ENCODE measurements around the gene CTDSP1. TPM values are rescaled to one million over a fixed set of nuclear protein-coding genes. Genes with fewer than 3 reads are reported as not detected.

The CTDSP1 gene
- total RNA-seq, 1 experiment from 2014 or later = 26.9 TPM

DNA sequence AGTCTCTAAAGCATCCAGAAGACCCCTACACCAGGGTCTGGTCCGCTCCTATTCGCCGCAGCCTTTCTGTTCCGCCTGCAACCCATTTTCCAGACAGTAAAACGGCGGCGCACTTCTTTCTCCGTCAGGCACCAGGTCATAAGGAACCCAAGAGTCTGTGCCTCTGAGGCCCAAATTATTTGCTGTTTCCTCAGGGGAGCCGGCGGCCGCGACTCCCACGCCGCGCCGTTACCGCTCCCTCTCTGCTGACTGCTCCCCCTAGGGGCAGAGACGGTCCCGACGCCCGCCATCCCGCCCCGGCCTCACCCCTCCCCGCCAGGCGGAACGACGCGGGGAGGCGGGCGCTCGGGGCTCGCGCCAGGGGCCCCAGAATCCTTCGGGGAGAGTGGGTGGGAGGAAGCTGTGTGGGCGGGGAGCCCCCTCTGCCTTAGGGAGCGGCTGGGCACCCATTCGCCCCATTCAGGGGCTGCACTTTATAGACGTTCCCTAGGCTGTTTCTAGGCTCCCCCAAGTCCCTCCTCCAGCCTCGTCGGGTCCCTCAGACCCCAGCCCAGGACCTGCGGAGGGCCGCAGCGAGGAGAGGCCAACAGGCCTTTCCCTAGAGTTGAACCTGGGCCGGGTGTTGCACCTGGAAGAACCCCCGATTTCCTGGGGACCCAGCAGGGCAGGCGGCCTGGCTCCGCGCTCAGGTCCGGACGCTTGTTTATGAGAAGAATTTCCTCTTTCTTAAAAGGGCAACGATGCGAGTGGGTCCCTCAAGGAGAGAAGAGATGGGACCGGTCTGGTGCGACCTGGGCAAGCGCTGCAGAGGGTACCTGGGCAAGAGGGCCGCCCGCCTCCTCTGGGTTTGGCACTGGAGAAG is 3.6 kb upstream of the CTDSP1 start:
- DNase-seq (ENCODE audit: low read depth, low spot score) = peak; percentile 90
- in situ Hi-C loops (cut with HindIII; ENCODE audit: low pct_unique_long_range_greater_than_20kb, low sequenced_read_pairs) = no loop called here

DNA sequence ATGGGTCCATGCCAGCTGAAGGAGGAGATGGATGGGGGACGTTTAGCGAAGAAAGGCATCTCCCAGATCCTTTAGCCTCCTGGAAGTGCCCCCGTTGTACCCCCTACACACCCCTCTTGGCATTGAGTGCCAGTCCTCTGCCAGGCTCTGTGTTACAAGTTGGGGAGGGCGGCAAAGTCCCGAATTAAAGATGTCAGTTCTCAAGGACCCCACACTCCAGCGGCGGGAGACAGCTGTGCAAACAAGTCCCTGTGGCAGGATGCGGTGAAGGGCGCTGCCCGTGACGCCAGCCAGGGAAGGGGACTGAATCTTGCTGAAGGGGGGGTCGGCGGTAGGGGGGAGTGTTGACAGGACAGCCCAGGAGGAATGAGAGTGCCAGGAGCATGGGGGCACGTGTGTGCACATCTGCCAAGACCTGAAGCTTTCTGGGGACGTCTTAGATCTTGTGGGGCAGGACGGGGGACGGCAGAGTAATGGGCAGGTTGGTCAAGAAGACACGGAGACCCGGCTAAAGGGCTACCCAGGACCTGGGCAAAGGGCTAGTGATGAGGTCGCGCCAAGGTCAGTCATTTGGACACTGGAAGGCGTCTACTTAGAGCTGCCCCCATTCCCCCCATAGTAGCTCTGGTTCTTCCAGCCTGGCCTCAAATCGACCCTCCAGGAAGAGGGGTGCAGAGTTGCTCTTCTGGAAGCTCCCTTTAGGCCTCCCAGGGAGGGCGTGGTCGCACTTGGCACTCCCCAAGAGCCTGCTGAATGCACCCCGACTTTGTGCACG is 2.8 kb upstream of the CTDSP1 start:
- in situ Hi-C loops (cut with HindIII; ENCODE audit: low pct_unique_long_range_greater_than_20kb, low sequenced_read_pairs) = no loop called here
- DNase-seq (ENCODE audit: low read depth, low spot score) = no peak

DNA sequence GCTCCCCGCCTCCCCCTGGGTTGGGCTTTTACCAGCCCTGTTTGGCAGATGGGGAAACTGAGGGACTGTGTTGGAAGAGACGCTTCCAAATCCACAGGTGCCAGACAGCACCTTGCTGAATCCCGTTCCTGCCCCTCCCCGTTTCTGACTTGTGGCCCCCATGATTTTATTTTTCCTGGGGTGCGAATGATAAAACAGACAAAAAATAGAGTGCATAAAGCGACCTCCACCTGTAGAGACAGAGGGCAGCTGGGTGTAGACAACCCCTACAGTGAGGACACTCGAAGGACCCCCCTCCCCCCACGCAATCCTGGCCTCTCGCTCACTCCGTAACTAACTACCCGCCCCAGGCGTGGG is 2.2 kb upstream of the CTDSP1 start:
- in situ Hi-C loops (cut with HindIII; ENCODE audit: low pct_unique_long_range_greater_than_20kb, low sequenced_read_pairs) = no loop called here
- no peak for DNase-seq (ENCODE audit: low read depth, low spot score)

DNA sequence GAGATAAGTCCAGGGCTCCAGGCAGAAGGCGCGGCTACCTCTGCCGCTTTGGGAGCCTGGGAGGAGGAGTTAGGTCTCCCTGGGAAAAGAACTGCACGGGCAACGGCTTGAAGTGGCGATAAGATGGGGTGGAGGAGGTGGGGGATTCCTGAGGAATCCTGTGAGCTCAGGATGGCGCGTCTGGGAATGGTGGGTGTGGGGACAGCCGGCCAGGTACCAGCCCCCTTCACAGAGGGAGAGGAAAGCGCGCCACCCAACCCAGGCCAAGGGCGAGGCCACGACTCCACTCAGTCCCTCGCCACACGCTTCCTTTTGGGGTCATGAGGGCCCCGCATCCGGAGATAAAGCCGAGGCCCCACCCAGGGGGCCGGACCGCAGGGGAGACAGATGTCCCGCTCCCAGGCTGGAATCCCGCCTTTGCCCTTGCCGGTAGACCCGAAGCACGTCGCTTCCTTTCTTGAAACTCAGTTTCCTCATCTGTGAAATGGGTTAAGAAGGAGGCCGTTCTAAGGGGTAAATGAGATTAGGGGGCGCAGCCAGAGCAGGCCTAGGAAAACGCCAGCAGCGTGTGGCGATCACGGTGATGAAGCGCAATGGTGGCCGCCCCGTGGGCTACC is 1.7 kb upstream of the CTDSP1 start:
- in situ Hi-C loops (cut with HindIII; ENCODE audit: low pct_unique_long_range_greater_than_20kb, low sequenced_read_pairs) = no loop called here

DNA sequence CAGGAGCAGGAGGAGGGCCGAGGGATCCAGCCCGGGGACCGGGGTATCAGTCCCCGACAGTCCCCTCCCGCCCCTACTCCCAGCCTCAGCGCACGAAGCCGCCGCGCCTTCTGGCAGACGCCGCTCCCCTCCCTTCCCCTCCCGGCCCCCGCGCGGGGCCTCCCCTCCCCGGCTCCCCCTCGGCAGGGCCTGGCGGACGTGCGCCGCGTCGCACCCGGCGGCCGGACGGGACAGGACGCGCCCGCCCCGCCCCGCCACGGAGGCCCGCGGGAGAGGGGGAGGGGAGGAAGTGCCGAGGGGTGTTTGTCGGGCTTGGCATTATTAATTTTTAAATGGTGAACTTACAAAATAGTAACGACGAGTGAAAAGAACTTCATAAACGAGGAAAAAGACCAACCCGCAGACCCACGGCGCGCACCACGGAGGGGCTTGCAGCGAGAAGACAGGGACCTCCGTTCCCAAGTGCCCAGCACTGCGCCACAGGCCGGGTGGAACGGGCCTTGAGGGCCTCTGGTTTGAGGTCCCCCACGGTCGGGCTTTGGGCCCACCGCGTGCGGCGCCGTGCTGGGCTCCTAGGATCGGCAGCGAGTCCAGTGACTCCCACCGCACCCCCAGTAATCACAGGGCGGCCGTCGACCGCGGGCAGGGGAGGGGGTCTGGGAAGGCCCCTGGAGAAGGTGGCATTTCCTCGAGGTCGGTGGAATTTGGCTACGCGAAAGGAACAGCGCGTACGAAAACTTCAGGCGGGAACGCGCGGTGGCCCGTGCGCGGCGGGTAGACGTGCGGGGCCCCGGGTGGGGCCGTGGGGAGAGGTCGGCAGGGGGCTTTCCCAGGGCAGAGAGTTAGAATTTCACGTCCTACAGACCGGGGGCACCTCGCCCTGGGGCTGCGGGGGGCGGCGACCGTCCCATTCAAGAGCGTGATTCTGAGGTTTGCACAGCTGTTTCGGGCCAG is 954 bp upstream of the CTDSP1 start:
- DNase-seq (ENCODE audit: low read depth, low spot score) = no peak
- in situ Hi-C loops (cut with HindIII; ENCODE audit: low pct_unique_long_range_greater_than_20kb, low sequenced_read_pairs) = no loop called here

More for the DNA sequence above, 1.7 kb upstream of the CTDSP1 start:
- no peak for DNase-seq (ENCODE audit: low read depth, low spot score)

DNA sequence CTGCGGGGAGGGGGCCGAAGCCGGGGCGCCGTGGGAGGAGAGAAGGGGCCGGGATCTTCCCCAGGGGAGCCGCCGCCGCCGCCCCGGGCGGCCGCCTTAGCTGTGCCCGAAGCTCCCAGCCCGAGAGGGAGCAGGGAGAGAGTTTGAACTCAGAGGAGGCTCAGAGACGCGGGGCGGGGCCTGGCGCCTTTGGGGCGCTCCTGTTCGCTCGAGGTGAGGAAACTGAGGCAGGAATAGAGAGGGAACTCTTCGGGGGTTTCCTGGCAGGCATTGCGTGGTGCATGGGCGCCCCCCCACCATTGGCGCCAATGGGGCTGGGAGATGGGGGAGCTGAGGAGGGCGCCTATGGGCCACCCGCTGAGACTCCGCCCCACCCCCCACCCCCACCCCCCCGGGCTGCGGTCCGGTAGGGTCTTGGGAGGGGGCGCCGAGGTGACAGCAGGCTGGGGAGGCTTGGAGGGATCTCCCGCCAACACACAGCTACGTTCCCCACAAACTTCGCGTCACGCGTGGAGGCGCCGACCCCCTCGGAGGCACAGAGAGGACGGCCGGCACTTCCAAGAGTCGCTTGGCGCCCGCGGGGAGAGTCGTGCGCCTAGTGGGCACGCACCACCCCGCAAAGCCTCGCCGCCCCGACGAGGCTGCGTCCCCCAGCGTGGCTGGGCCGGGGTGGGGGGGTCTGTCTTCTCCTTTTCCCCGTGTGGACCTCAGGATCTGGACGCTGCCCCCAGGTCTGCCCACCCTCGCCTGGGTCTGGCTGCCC is 680 bp downstream of the CTDSP1 start:
- in situ Hi-C loops (cut with HindIII; ENCODE audit: low pct_unique_long_range_greater_than_20kb, low sequenced_read_pairs) = no loop called here
- no peak for DNase-seq (ENCODE audit: low read depth, low spot score)

DNA sequence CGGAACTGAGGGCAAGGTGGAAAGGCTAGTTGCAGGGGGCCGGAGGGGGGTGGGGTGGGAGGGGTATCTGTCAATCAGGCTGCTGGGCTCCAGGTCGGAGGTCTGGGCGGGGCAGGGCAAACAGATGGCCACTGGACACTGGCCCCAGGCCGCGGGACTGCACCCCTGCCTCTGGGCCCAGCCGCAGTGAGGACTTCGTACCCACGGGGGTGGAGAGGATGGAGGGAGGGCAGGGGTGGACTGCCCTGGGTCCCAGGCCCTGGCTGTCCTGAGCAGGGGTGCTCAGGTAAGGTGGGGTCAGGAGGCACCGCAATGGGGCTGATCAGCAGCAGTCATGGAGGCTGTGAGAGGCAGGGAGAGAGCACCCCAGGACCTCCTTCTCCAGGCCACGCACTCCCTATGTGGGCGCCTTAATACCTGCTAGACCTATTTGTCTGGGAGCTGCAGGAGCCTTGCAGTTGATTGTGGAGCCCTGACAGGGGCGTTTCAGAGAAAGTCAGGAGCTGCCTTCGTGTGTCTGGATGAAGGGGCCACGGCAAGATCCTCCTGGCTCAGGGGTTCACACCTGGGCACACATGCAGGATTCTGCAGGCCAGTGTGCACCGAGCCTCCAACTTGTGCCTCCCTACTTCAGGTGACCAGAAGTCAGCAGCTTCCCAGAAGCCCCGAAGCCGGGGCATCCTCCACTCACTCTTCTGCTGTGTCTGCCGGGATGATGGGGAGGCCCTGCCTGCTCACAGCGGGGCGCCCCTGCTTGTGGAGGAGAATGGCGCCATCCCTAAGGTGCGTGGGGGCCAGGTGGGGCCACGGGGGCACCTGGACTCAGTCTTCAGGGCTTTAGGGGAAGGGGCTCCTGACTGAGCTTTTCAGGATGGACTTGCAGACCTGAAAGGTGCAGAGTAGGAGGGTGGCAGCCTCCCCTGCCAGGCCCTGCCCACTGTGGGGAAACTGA is 1.5 kb downstream of the CTDSP1 start:
- in situ Hi-C loops (cut with HindIII; ENCODE audit: low pct_unique_long_range_greater_than_20kb, low sequenced_read_pairs) = no loop called here
- DNase-seq (ENCODE audit: low read depth, low spot score) = no peak

DNA sequence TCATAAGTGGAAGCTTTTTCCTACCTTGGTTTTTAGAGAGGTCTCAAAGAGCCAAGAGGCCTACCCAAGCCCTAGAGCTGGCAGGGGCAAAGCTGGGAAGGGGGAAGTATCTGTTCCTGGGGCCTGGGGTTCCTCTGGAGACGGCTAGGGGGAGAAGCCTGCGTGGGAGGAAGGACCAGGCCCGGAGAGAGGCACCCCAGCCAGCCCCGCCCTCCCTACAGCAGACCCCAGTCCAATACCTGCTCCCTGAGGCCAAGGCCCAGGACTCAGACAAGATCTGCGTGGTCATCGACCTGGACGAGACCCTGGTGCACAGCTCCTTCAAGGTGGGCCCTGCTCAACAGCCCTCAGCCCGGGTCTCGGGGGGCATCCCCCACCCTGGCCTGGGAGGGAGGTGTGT is 2.2 kb downstream of the CTDSP1 start:
- in situ Hi-C loops (cut with HindIII; ENCODE audit: low pct_unique_long_range_greater_than_20kb, low sequenced_read_pairs) = no loop called here
- no peak for DNase-seq (ENCODE audit: low read depth, low spot score)

DNA sequence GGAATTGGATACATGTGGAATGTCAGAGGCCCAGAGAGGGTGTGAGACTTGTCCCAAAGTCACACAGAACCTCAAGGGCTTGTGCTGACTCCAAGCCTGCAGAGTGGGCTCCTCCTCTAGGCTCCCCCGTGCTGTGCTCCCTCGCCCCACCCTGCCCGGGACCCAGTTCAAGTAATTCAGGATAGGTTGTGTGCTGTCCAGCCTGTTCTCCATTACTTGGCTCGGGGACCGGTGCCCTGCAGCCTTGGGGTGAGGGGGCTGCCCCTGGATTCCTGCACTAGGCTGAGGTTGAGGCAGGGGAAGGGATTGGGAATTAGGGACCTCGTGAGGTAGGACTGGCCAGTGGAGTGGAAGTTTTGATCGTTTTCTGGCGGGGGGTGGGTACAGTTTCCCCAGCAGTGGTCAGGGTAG is 2.8 kb downstream of the CTDSP1 start:
- no peak for DNase-seq (ENCODE audit: low read depth, low spot score)
- in situ Hi-C loops (cut with HindIII; ENCODE audit: low pct_unique_long_range_greater_than_20kb, low sequenced_read_pairs) = no loop called here

DNA sequence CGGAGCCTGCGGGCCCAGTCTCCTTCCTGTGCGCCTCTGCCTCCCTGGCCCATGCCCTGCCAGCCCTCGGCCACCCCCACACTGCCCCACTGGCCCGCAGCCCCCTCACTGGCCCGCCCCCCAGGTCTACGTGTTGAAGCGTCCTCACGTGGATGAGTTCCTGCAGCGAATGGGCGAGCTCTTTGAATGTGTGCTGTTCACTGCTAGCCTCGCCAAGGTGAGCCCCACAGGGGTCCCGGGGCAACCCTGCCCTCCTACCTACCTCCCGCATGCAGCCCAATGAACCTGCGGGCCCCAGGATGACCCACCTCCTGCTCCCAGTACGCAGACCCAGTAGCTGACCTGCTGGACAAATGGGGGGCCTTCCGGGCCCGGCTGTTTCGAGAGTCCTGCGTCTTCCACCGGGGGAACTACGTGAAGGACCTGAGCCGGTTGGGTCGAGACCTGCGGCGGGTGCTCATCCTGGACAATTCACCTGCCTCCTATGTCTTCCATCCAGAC is 3.3 kb downstream of the CTDSP1 start:
- no peak for DNase-seq (ENCODE audit: low read depth, low spot score)
- in situ Hi-C loops (cut with HindIII; ENCODE audit: low pct_unique_long_range_greater_than_20kb, low sequenced_read_pairs) = no loop called here

DNA sequence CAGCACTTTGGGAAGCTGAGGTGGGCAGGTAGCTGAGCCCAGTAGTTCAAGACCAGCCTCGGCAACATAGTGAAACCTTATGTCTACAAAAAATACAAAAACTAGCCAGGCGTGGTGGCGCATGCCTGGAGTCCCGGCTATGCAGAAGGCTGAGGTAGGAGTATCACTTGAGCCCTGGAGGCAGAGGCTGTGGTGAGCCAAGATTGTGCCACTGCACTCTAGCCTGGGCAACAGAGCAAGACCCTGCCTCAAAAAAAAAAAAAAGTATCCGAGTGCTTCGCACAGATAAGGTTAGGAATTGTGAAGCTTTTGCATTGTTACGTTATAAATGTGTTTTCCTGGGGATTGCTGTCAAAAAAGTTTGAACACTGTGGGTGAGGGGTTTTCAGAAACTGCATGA is 4.1 kb downstream of the CTDSP1 start:
- in situ Hi-C loops (cut with HindIII; ENCODE audit: low pct_unique_long_range_greater_than_20kb, low sequenced_read_pairs) = no loop called here
- DNase-seq (ENCODE audit: low read depth, low spot score) = no peak

DNA sequence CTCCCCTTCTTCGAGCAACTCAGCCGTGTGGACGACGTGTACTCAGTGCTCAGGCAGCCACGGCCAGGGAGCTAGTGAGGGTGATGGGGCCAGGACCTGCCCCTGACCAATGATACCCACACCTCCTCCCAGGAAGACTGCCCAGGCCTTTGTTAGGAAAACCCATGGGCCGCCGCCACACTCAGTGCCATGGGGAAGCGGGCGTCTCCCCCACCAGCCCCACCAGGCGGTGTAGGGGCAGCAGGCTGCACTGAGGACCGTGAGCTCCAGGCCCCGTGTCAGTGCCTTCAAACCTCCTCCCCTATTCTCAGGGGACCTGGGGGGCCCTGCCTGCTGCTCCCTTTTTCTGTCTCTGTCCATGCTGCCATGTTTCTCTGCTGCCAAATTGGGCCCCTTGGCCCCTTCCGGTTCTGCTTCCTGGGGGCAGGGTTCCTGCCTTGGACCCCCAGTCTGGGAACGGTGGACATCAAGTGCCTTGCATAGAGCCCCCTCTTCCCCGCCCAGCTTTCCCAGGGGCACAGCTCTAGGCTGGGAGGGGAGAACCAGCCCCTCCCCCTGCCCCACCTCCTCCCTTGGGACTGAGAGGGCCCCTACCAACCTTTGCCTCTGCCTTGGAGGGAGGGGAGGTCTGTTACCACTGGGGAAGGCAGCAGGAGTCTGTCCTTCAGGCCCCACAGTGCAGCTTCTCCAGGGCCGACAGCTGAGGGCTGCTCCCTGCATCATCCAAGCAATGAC is 4.8 kb downstream of the CTDSP1 start:
- in situ Hi-C loops (cut with HindIII; ENCODE audit: low pct_unique_long_range_greater_than_20kb, low sequenced_read_pairs) = no loop called here
- DNase-seq (ENCODE audit: low read depth, low spot score) = no peak

DNA sequence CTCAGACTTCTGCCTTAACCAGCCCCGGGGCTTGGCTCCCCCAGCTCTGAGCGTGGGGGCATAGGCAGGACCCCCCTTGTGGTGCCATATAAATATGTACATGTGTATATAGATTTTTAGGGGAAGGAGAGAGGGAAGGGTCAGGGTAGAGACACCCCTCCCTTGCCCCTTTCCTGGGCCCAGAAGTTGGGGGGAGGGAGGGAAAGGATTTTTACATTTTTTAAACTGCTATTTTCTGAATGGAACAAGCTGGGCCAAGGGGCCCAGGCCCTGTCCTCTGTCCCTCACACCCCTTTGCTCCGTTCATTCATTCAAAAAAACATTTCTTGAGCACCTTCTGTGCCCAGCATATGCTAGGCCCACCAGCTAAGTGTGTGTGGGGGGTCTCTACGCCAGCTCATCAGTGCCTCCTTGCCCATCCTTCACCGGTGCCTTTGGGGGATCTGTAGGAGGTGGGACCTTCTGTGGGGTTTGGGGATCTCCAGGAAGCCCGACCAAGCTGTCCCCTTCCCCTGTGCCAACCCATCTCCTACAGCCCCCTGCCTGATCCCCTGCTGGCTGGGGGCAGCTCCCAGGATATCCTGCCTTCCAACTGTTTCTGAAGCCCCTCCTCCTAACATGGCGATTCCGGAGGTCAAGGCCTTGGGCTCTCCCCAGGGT is 5.5 kb downstream of the CTDSP1 start:
- no peak for DNase-seq (ENCODE audit: low read depth, low spot score)
- in situ Hi-C loops (cut with HindIII; ENCODE audit: low pct_unique_long_range_greater_than_20kb, low sequenced_read_pairs) = no loop called here

DNA sequence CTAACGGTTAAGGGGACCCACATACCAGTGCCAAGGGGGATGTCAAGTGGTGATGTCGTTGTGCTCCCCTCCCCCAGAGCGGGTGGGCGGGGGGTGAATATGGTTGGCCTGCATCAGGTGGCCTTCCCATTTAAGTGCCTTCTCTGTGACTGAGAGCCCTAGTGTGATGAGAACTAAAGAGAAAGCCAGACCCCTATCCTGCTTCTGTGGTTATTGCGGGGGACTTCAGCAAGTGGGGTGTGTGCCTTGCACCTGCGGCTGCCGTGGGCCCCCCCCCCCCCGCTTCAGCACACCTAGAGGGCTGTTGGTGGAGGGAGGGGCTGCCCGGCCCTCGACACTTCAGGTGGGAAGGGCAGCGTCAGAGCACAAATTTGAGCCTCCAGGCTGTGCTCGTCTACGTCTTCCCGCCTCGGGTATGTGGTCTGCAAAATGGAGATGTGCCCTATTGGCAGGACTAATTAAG is 6.1 kb downstream of the CTDSP1 start:
- in situ Hi-C loops (cut with HindIII; ENCODE audit: low pct_unique_long_range_greater_than_20kb, low sequenced_read_pairs) = no loop called here
- no peak for DNase-seq (ENCODE audit: low read depth, low spot score)

Measured in SK-MEL-5 (cell line).